Mesothelial cell of epicardium (in vitro differentiated cells): ENCODE measurements around the gene VPS29. TPM values are rescaled to one million over a fixed set of nuclear protein-coding genes. Genes with fewer than 3 reads are reported as not detected.

Experiments
- DNase-seq, 2 experiments: peaks; one replicate each; pipeline ENCODE4 v3.0.0; 2021; ENCODE audit warnings: low spot score in 2 of 2; ENCODE audit not compliant: unreplicated experiment in 2 of 2
- H3K27ac Mint-ChIP-seq: 2 replicates; pipeline ENCODE4 v1.8.0; 2021; ENCODE audit warnings: mixed read lengths
- H3K27me3 Mint-ChIP-seq: 2 replicates; pipeline ENCODE4 v1.8.0; 2021; ENCODE audit warnings: low read depth, mixed read lengths
- H3K36me3 Mint-ChIP-seq: 2 replicates; pipeline ENCODE4 v1.8.0; 2021; ENCODE audit warnings: mixed read lengths
- H3K4me1 Mint-ChIP-seq: 2 replicates; pipeline ENCODE4 v1.8.0; 2021; ENCODE audit warnings: mixed read lengths
- H3K4me3 Mint-ChIP-seq: 2 replicates; pipeline ENCODE4 v1.8.0; 2021; ENCODE audit warnings: mild to moderate bottlenecking, moderate library complexity, mixed read lengths
- H3K9me3 Mint-ChIP-seq: 2 replicates; pipeline ENCODE4 v1.8.0; 2021; ENCODE audit warnings: mixed read lengths
- CTCF ChIP-seq: fragments of 200-600 bp; sonication (generic); IDR thresholded peaks from one replicate; pipeline ENCODE4 v1.5.0; 2021; ENCODE audit warnings: antibody characterized with exemption; ENCODE audit not compliant: unreplicated experiment
- total RNA-seq: library from RNA; stranded (reverse); gene quantifications from 3 replicates; pipeline ENCODE4 v1.2.1, GENCODE V29; 2021

The VPS29 gene
- total RNA-seq, 1 donor from 2014 or later, result 77.0 TPM

GRCh38 chr12:110516995-110517394 is 15.1 kb upstream of the VPS29 start:
- DNase-seq, result no peak
- Mint-ChIP-seq H3K27ac (no peak overlapping the region), H3K9me3 (no peaks in the 10 kb centered on the region), H3K4me3 (no peak overlapping the region), H3K27me3 (peaks cover 6% of the 10 kb centered on the region), H3K4me1 (no peaks in the 10 kb centered on the region), H3K36me3 (no peaks in the 10 kb centered on the region)
- no peak for TF ChIP-seq CTCF

DNA sequence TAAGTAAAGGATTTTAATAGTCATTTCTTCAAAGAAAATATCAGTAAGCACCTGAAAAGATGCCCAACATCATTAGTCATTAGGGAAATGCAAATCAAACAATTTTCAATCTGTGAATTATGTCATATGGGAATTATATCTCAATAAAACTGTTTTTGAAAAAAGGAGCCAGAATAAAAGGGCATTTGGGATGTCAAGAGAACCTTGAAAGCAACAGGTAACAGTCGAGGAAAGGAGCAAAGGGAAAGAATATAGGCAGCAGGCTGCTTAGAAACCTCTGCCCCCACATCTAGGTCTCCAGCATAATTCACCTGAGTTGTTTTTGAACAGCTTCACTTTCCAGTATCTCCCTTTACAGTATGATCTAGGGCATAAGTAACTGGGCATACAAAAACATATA is 12.5 kb upstream of the VPS29 start:
- H3K36me3 Mint-ChIP-seq, result no peaks in the 10 kb centered on the region
- H3K27ac Mint-ChIP-seq, result no peak overlapping the region
- DNase-seq, result no peak
- H3K4me3 Mint-ChIP-seq, result no peak overlapping the region
- H3K27me3 Mint-ChIP-seq, result peaks cover 13% of the 10 kb centered on the region
- no peak for TF ChIP-seq CTCF
- no peaks in the 10 kb centered on the region for H3K9me3 Mint-ChIP-seq
- no peaks in the 10 kb centered on the region for H3K4me1 Mint-ChIP-seq

- peaks cover 13% of the 10 kb centered on the region for H3K27me3 Mint-ChIP-seq
- no peak for DNase-seq
- no peak for TF ChIP-seq CTCF
- no peaks in the 10 kb centered on the region for H3K4me1 Mint-ChIP-seq
- no peaks in the 10 kb centered on the region for H3K9me3 Mint-ChIP-seq
- no peak overlapping the region for H3K27ac Mint-ChIP-seq
- H3K4me3 Mint-ChIP-seq, result no peak overlapping the region
- no peaks in the 10 kb centered on the region for H3K36me3 Mint-ChIP-seq
These were observed 11.9 kb upstream of the VPS29 start for GRCh38 chr12:110513842-110514241.

DNA sequence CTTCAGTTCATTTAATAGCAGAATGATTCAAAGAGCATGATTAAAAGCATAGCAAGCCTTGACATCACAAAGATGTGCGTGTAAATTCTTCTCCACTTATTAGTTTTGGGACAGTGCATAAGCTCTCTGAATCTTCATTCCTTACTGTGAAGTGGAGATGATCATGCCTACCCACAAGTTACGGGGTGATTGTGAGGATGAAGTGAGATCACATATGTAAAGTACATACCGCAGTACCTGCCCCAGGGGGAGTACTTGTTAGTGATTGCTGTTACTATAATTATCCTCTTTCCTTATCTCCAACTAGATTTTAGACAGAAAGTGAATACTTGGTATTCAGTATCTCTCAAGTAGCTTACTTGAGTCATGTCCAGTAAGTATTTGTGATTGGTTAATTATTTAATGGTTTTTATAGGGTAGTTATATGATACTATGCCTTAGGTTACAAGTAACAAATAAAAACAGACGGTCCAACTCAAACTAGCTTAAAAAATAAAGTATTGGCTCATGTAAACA is 6.2 kb upstream of the VPS29 start:
- DNase-seq, result no peak
- Mint-ChIP-seq H3K4me3 (no peak overlapping the region), H3K27ac (peak overlapping the region; percentile 47), H3K36me3 (no peaks in the 10 kb centered on the region), H3K9me3 (no peaks in the 10 kb centered on the region), H3K4me1 (peaks cover 5% of the 10 kb centered on the region), H3K27me3 (peaks cover 7% of the 10 kb centered on the region)
- no peak for TF ChIP-seq CTCF

DNA sequence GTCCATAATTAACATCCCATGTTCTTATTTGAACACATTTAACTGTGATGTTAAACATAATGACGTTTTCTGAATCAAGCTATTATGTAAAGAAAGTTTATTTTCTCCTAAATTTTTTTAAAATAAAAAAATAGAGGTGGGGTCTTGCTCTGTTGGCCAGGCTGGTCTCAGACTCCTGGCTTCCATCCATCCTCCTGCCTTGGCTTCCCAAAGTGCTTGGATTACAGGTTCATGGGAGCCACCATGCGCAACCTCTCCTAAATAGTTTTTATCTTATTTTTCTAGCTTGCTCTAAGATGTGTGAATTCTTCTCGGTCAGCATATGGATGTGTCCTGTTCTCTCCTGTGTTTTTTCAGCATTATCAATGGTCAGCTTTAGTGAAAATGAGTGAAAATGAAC is 3.4 kb upstream of the VPS29 start:
- no peak for DNase-seq
- no peaks in the 10 kb centered on the region for H3K36me3 Mint-ChIP-seq
- peaks cover 6% of the 10 kb centered on the region for H3K9me3 Mint-ChIP-seq
- H3K27me3 Mint-ChIP-seq, result no peaks in the 10 kb centered on the region
- H3K27ac Mint-ChIP-seq, result no peak overlapping the region
- H3K4me1 Mint-ChIP-seq, result peaks cover 23% of the 10 kb centered on the region
- no peak overlapping the region for H3K4me3 Mint-ChIP-seq
- TF ChIP-seq CTCF, result no peak

- Mint-ChIP-seq H3K27ac (no peak overlapping the region), H3K4me1 (peaks cover 31% of the 10 kb centered on the region), H3K36me3 (peaks cover 2% of the 10 kb centered on the region), H3K9me3 (peaks cover 6% of the 10 kb centered on the region), H3K27me3 (no peaks in the 10 kb centered on the region), H3K4me3 (no peak overlapping the region)
- TF ChIP-seq CTCF, result no peak
- DNase-seq, result no peak
These were observed 1.5 kb upstream of the VPS29 start for GRCh38 chr12:110503432-110503831.
